ENCODE results near the gene CD93. TPM values are rescaled to one million over a fixed set of nuclear protein-coding genes. Genes with fewer than 3 reads are reported as not detected.

CD93 gene
- polyA plus RNA-seq, 1 donor from 2014 or later, result not detected

DNA sequence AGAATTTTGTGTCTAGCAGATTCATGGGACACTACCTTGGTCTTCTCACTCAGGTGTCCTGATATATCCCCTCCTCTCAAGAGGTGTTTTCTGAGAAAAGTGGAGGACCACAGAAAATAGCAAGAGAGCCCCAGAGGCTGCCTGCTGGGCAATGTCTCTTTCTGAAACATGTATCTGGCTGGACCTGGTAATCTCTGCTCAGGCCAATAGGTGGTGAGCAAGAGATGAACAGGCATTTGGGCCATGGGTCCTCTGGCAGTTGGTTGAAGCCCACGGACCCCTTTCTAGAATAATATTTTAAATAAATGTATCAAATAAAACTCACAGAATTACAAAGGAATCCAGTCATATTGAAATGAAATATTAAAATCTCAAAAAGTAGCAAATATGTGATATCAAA is 27.9 kb downstream of the CD93 start:
- Histone ChIP-seq H3K4me3 (ENCODE audit: low read length) (no peak overlapping the region), H3F3A (ENCODE audit: insufficient read depth, low read length, poor library complexity, severe bottlenecking) (no peaks in the 10 kb centered on the region), H3K27ac (ENCODE audit: low read length) (no peak overlapping the region), H3K4me2 (ENCODE audit: low read length) (no peak overlapping the region), H3K36me3 (ENCODE audit: insufficient read depth, low read length) (no peaks in the 10 kb centered on the region), H3K9ac (ENCODE audit: low read length) (no peak overlapping the region), H3K27me3 (ENCODE audit: insufficient read depth, low read depth, low read length) (peaks cover 12% of the 10 kb centered on the region), H3K79me2 (replicated peaks; ENCODE audit: insufficient read depth, low read length) (no peaks in the 10 kb centered on the region), H3K9me2 (ENCODE audit: insufficient read depth, low read length) (no peaks in the 10 kb centered on the region), H4K20me1 (ENCODE audit: insufficient read depth) (no peaks in the 10 kb centered on the region), H3K9me3 (ENCODE audit: low read length) (no peaks in the 10 kb centered on the region), H2AFZ (ENCODE audit: low read depth, low read length) (no peak overlapping the region)
- TF ChIP-seq REST (IDR thresholded peaks at IDR 0.05; ENCODE audit: borderline replicate concordance) (no peak), TAF1 (IDR thresholded peaks at IDR 0.05; ENCODE audit: low read depth) (no peak), EP300 (conservative IDR thresholded peaks at IDR 0.05; ENCODE audit: poor library complexity, severe bottlenecking) (no peak), EZH2 (IDR thresholded peaks at IDR 0.05; ENCODE audit: borderline replicate concordance, insufficient read depth, low read length, poor library complexity, severe bottlenecking) (no peak), POLR2AphosphoS5 (IDR thresholded peaks at IDR 0.05) (no peak), SMC3 (conservative IDR thresholded peaks at IDR 0.05; ENCODE audit: poor library complexity) (no peak), RAD21 (conservative IDR thresholded peaks at IDR 0.05) (no peak), MXI1 (conservative IDR thresholded peaks at IDR 0.05; ENCODE audit: poor library complexity, severe bottlenecking) (no peak)
- TF ChIP-seq, protein P1, sequence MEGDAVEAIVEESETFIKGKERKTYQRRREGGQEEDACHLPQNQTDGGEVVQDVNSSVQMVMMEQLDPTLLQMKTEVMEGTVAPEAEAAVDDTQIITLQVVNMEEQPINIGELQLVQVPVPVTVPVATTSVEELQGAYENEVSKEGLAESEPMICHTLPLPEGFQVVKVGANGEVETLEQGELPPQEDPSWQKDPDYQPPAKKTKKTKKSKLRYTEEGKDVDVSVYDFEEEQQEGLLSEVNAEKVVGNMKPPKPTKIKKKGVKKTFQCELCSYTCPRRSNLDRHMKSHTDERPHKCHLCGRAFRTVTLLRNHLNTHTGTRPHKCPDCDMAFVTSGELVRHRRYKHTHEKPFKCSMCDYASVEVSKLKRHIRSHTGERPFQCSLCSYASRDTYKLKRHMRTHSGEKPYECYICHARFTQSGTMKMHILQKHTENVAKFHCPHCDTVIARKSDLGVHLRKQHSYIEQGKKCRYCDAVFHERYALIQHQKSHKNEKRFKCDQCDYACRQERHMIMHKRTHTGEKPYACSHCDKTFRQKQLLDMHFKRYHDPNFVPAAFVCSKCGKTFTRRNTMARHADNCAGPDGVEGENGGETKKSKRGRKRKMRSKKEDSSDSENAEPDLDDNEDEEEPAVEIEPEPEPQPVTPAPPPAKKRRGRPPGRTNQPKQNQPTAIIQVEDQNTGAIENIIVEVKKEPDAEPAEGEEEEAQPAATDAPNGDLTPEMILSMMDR (IDR thresholded peaks at IDR 0.05; ENCODE audit: poor library complexity, severe bottlenecking), result no peak

- Histone ChIP-seq H3K27me3 (ENCODE audit: insufficient read depth, low read depth, low read length) (peaks cover 58% of the 10 kb centered on the region), H3F3A (ENCODE audit: insufficient read depth, low read length, poor library complexity, severe bottlenecking) (no peaks in the 10 kb centered on the region), H4K20me1 (ENCODE audit: insufficient read depth) (no peaks in the 10 kb centered on the region), H3K79me2 (replicated peaks; ENCODE audit: insufficient read depth, low read length) (no peaks in the 10 kb centered on the region), H3K9me2 (ENCODE audit: insufficient read depth, low read length) (no peaks in the 10 kb centered on the region), H3K4me3 (ENCODE audit: low read length) (no peak overlapping the region), H3K9me3 (ENCODE audit: low read length) (no peaks in the 10 kb centered on the region), H3K9ac (ENCODE audit: low read length) (no peak overlapping the region), H2AFZ (ENCODE audit: low read depth, low read length) (no peak overlapping the region), H3K4me2 (ENCODE audit: low read length) (no peak overlapping the region), H3K36me3 (ENCODE audit: insufficient read depth, low read length) (no peaks in the 10 kb centered on the region), H3K27ac (ENCODE audit: low read length) (no peak overlapping the region)
- TF ChIP-seq TAF1 (IDR thresholded peaks at IDR 0.05; ENCODE audit: low read depth) (no peak), POLR2AphosphoS5 (IDR thresholded peaks at IDR 0.05) (no peak), MXI1 (conservative IDR thresholded peaks at IDR 0.05; ENCODE audit: poor library complexity, severe bottlenecking) (no peak), RAD21 (conservative IDR thresholded peaks at IDR 0.05) (no peak), EP300 (conservative IDR thresholded peaks at IDR 0.05; ENCODE audit: poor library complexity, severe bottlenecking) (no peak), SMC3 (conservative IDR thresholded peaks at IDR 0.05; ENCODE audit: poor library complexity) (no peak), REST (IDR thresholded peaks at IDR 0.05; ENCODE audit: borderline replicate concordance) (no peak), EZH2 (IDR thresholded peaks at IDR 0.05; ENCODE audit: borderline replicate concordance, insufficient read depth, low read length, poor library complexity, severe bottlenecking) (no peak)
- TF ChIP-seq, protein P1 (IDR thresholded peaks at IDR 0.05; ENCODE audit: poor library complexity, severe bottlenecking), result no peak
Observed at GRCh38 chr20:23052904-23053303, 33.2 kb downstream of the CD93 start.

Measured in neural cell (in vitro differentiated cells).